GM12878 (cell line): Measurements from ENCODE around the gene KLF4. TPM values are rescaled to one million over a fixed set of nuclear protein-coding genes. Genes with fewer than 3 reads are reported as not detected.

Experiments
- ATAC-seq: fragments of 200-7000 bp; cut with Tn5 transposase; 3 replicates; pipeline ENCODE4 v1.9.1; 2020; ENCODE audit warnings: mild to moderate bottlenecking, moderate library complexity
- BruUV-seq: library from RNA; stranded (reverse); fragments of 400-500 nt; replicated peaks from 2 replicates; lab custom pipeline; 2021; lab: Mats Ljungman, UMichigan
- CTCF ChIA-PET: fragments of 300-600 bp; sonication (Branson Sonifier 250); formaldehyde crosslinking; extraction: SDS; loops from one replicate; lab custom pipeline; 2021; ENCODE audit warnings: inconsistent platforms; lab: Yijun Ruan, JAX
- POLR2A ChIA-PET: fragments of 350-600 bp; formaldehyde crosslinking; extraction: SDS; loops from one replicate; lab custom pipeline; 2021; ENCODE audit warnings: inconsistent platforms; lab: Charles Lee
- RAD21 ChIA-PET: fragments of 300-600 bp; sonication (Branson Sonifier 250); formaldehyde crosslinking; loops from one replicate; lab custom pipeline; 2023; ENCODE audit warnings: antibody characterized with exemption; ENCODE audit not compliant: unreplicated experiment; lab: Charles Lee
- SMC1A ChIA-PET: fragments of 300-600 bp; sonication (Branson Sonifier 250); formaldehyde crosslinking; loops from one replicate; lab custom pipeline; 2023; ENCODE audit not compliant: unreplicated experiment, uncharacterized antibody; lab: Charles Lee
- DNase-seq: peaks from one replicate; pipeline ENCODE4 v3.0.0-alpha.2; 2011; ENCODE audit warnings: low read depth, low spot score
- FAIRE-seq: peaks from 3 replicates; lab custom pipeline; 2011; peaks lifted over from hg19 to GRCh38; lab: Jason Lieb, UNC
- H2AFZ ChIP-seq: 2 replicates; pipeline ENCODE4 v1.6.0; 2011; ENCODE audit warnings: low read depth, low read length, control low read depth; ENCODE audit not compliant: control insufficient read depth
- H3K27ac ChIP-seq: 2 replicates; pipeline ENCODE4 v1.5.1; 2011; ENCODE audit warnings: control low read depth; ENCODE audit not compliant: control insufficient read depth, insufficient read depth
- H3K27me3 ChIP-seq, 2 experiments: replicated peaks in 1 of 2; 2 replicates each; pipeline versions ENCODE4 v1.6.0 to v1.6.1; 2011; ENCODE audit warnings: low read length in 1 of 2; ENCODE audit not compliant: control insufficient read depth in 2 of 2, insufficient read depth in 2 of 2
- H3K36me3 ChIP-seq, 2 experiments: 2 replicates each; pipeline ENCODE4 v1.5.1; 2011; ENCODE audit warnings: low read length in 1 of 2; ENCODE audit not compliant: control insufficient read depth in 2 of 2, insufficient read depth in 2 of 2
- H3K4me1 ChIP-seq: 2 replicates; pipeline ENCODE4 v1.6.1; 2011; ENCODE audit warnings: mild to moderate bottlenecking, low read length, moderate library complexity, mixed read lengths; ENCODE audit not compliant: control insufficient read depth, insufficient read depth
- H3K4me2 ChIP-seq: 2 replicates; pipeline ENCODE4 v1.6.0; 2011; ENCODE audit warnings: control low read depth; ENCODE audit not compliant: control insufficient read depth, insufficient read depth
- H3K4me3 ChIP-seq: fragments of 200-600 bp; sonication (generic); 2 replicates; pipeline ENCODE4 v1.5.1; 2016
- H3K79me2 ChIP-seq: 2 replicates; pipeline ENCODE4 v1.6.0; 2011; ENCODE audit warnings: low read length; ENCODE audit not compliant: control insufficient read depth, insufficient read depth
- H3K9ac ChIP-seq: 2 replicates; pipeline ENCODE4 v1.8.0; 2011; ENCODE audit warnings: low read length, control low read depth, mixed read lengths; ENCODE audit not compliant: control insufficient read depth, insufficient read depth
- H3K9me3 ChIP-seq: replicated peaks from 3 replicates; pipeline ENCODE4 v1.5.1; 2011; ENCODE audit warnings: mild to moderate bottlenecking, low read length; ENCODE audit not compliant: control insufficient read depth, insufficient read depth
- H4K20me1 ChIP-seq: 2 replicates; pipeline ENCODE4 v1.6.0; 2011; ENCODE audit not compliant: control insufficient read depth, insufficient read depth
- CBX5 ChIP-seq: sonication (generic); IDR thresholded peaks from 2 replicates; pipeline ENCODE4 v1.6.1; 2016; ENCODE audit warnings: low read depth, moderate library complexity, mild to moderate bottlenecking, inconsistent platforms
- HDGF ChIP-seq: fragments of 450-650 bp; IDR thresholded peaks from 2 replicates; pipeline ENCODE4 v1.6.1; 2016; ENCODE audit warnings: antibody characterized with exemption
- SMAD1 ChIP-seq: fragments of 450-650 bp; IDR thresholded peaks from 2 replicates; pipeline ENCODE4 v1.6.1; 2018; ENCODE audit warnings: mild to moderate bottlenecking, low read depth; ENCODE audit not compliant: partially characterized antibody
- SPI1 ChIP-seq: IDR thresholded peaks from 2 replicates; pipeline ENCODE4 v1.6.1; 2011; ENCODE audit warnings: low read depth, mild to moderate bottlenecking, low read length, moderate library complexity, borderline replicate concordance; ENCODE audit not compliant: insufficient read depth
- ZBED1 ChIP-seq: IDR thresholded peaks from 2 replicates; pipeline ENCODE4 v1.6.1; 2016; ENCODE audit warnings: borderline replicate concordance
- WGBS: methylation state at CpG from one replicate; pipeline ENCODE4 v1.1.6; 2016; ENCODE audit warnings: low lambda C conversion rate; ENCODE audit not compliant: insufficient replicate concordance, insufficient coverage; ENCODE audit errors: missing lambda C conversion rate; 5-methylcytosine and 5-hydroxymethylcytosine counted together
- in situ Hi-C: fragments of 300-500 bp; cut with MboI; formaldehyde crosslinking; loops from 9 replicates; pipeline ENCODE4 v1.14.3; 2018; ENCODE audit warnings: mixed read lengths
- intact Hi-C: fragments of 100-400 bp; cut with micrococcal nuclease; formaldehyde crosslinking; loops from one replicate; pipeline ENCODE4 v1.14.2; 2022; ENCODE audit not compliant: unreplicated experiment
- polyA plus RNA-seq, 11 experiments: library from polyadenylated mRNA; depleted of rRNA in 4 of 11; unstranded in 6 of 11; stranded (reverse) in 5 of 11; fragments of >200 nt; fragmentation: Nextera tagmentation in 4 of 11; fragmentation: Illumina TruSeq in 1 of 11; extraction: Ambion mirVana in 4 of 11; extraction: Trizol in 1 of 11; gene quantifications; 1 replicate in 1 of 11; 2 replicates in 10 of 11; pipeline versions ENCODE4 v1.2.1 to v1.2.3, GENCODE V29; 2011 to 2016; ENCODE audit warnings: inconsistent platforms in 2 of 11, missing spikeins in 2 of 11, low read depth in 1 of 11
- total RNA-seq, 4 experiments: library from RNA; depleted of rRNA in 3 of 4; stranded (reverse); fragments of >200 nt in 3 of 4; fragmentation: Illumina TruSeq in 1 of 4; extraction: Trizol in 1 of 4; gene quantifications; 2 replicates each; pipeline versions ENCODE4 v1.2.1 to v1.2.3, GENCODE V29; 2013 to 2021
- TF ChIP-seq, protein P1 (sequence below): fragments of 450-650 bp; IDR thresholded peaks from 2 replicates; pipeline ENCODE4 v1.6.1; 2018; ENCODE audit warnings: mild to moderate bottlenecking, low read depth, moderate library complexity; ENCODE audit not compliant: partially characterized antibody
- TF ChIP-seq, protein P2 (sequence below): fragments of 450-650 bp; formaldehyde crosslinking; IDR thresholded peaks from 2 replicates; pipeline ENCODE4 v1.4.0; 2020; ENCODE audit warnings: mild to moderate bottlenecking, moderate library complexity

Gene KLF4
- total and polyA plus RNA-seq, 10 of the 15 experiments (the other 5 are each of a cell fraction or from before 2014, with no cell fraction given) = 0.03 to 0.40 (median 0.10) TPM; not detected in 1

DNA sequence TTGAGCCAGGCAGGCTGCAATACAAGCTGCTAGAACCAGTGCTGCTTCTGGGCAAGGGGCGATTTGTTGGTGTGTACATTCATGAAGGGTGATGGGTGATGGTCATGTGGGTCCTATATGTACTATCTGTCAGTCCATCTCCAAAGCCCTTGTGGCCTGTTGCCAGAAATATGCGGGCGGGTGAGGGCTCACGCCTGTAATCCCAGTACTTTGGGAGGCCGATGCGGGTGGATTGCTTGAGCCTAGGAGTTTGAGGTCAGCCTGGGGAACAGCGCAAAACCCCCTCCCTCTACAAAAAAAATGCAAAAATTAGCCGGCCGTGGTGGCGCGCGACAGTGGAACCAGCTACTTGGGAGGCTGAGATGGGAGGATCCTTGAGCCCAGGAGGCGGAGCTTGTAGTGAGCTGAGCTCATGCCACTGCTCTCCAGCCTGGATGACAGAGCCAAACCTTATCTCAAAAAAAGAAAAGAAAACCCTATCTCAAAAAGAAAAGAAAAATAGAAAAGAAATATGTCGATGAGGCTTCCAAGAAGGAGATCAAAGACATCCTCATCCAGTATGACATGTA, 45.0 kb upstream of the KLF4 start (continued):
- TF ChIP-seq CBX5 = no peak
- TF ChIP-seq, protein P1, sequence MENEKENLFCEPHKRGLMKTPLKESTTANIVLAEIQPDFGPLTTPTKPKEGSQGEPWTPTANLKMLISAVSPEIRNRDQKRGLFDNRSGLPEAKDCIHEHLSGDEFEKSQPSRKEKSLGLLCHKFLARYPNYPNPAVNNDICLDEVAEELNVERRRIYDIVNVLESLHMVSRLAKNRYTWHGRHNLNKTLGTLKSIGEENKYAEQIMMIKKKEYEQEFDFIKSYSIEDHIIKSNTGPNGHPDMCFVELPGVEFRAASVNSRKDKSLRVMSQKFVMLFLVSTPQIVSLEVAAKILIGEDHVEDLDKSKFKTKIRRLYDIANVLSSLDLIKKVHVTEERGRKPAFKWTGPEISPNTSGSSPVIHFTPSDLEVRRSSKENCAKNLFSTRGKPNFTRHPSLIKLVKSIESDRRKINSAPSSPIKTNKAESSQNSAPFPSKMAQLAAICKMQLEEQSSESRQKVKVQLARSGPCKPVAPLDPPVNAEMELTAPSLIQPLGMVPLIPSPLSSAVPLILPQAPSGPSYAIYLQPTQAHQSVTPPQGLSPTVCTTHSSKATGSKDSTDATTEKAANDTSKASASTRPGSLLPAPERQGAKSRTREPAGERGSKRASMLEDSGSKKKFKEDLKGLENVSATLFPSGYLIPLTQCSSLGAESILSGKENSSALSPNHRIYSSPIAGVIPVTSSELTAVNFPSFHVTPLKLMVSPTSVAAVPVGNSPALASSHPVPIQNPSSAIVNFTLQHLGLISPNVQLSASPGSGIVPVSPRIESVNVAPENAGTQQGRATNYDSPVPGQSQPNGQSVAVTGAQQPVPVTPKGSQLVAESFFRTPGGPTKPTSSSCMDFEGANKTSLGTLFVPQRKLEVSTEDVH = no peak
- no peak for TF ChIP-seq HDGF
- TF ChIP-seq SMAD1 = no peak

DNA sequence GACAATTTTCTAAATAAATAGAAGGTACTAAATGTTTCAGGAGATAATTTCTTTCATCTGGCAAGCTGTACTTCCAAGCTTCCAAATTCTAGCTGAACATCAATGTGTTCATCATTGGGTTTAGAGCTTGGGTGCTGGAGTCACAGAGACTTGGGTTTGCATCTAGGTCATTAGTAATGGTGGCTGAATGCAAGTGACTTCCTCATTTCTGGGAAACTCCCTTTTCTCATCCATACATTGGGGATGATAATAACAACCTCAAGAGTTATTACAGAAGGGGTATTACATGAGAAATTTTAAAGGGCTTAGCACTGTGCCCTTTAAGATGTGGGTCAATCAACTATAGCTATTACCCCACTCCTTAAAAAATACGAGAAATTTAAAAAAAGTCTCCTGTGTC, 41.1 kb upstream of the KLF4 start:
- FAIRE-seq (no peak), ATAC-seq (peak; percentile 73), DNase-seq (no peak)
- POLR2A ChIA-PET = interaction anchor here (0.7 kb wide), 1 partner anchor 10 kb away, joined by 4 read pairs; no protein-coding TSS in a partner anchor
- SMC1A ChIA-PET = interaction anchor here (0.9 kb wide), 1 partner anchor 14 kb away, joined by 3 read pairs; no protein-coding TSS in a partner anchor
- RAD21 ChIA-PET = interaction anchor here (0.6 to 0.7 kb wide), 2 partner anchors 17 to 103 kb away, joined by 3 to 4 read pairs; no protein-coding TSS in a partner anchor
- no TSS peak for BruUV-seq
- intact Hi-C loops (no loop called here), in situ Hi-C loops (no loop called here)
- no peak overlapping the region for H3K4me2 ChIP-seq
- H3K36me3 ChIP-seq = no peaks in the 10 kb centered on the region
- CTCF ChIA-PET = interaction anchor here (1.2 kb wide), 1 partner anchor 12 kb away, joined by 3 read pairs; no protein-coding TSS in a partner anchor
- H3K4me3 ChIP-seq = no peak overlapping the region
- H3K27ac ChIP-seq = no peak overlapping the region
- no peaks in the 10 kb centered on the region for H3K27me3 ChIP-seq
- TF ChIP-seq SPI1 = peak; percentile 76; the same call in 1 of the 2 replicates
- TF ChIP-seq, protein P2, sequence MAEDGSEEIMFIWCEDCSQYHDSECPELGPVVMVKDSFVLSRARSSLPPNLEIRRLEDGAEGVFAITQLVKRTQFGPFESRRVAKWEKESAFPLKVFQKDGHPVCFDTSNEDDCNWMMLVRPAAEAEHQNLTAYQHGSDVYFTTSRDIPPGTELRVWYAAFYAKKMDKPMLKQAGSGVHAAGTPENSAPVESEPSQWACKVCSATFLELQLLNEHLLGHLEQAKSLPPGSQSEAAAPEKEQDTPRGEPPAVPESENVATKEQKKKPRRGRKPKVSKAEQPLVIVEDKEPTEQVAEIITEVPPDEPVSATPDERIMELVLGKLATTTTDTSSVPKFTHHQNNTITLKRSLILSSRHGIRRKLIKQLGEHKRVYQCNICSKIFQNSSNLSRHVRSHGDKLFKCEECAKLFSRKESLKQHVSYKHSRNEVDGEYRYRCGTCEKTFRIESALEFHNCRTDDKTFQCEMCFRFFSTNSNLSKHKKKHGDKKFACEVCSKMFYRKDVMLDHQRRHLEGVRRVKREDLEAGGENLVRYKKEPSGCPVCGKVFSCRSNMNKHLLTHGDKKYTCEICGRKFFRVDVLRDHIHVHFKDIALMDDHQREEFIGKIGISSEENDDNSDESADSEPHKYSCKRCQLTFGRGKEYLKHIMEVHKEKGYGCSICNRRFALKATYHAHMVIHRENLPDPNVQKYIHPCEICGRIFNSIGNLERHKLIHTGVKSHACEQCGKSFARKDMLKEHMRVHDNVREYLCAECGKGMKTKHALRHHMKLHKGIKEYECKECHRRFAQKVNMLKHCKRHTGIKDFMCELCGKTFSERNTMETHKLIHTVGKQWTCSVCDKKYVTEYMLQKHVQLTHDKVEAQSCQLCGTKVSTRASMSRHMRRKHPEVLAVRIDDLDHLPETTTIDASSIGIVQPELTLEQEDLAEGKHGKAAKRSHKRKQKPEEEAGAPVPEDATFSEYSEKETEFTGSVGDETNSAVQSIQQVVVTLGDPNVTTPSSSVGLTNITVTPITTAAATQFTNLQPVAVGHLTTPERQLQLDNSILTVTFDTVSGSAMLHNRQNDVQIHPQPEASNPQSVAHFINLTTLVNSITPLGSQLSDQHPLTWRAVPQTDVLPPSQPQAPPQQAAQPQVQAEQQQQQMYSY (CRISPR knock-in tag) = no peak
- TF ChIP-seq, protein P1 = no peak
- TF ChIP-seq ZBED1 = no peak
- H3K4me1 ChIP-seq = no peaks in the 10 kb centered on the region
- H3K79me2 ChIP-seq = no peaks in the 10 kb centered on the region
- H4K20me1 ChIP-seq = no peaks in the 10 kb centered on the region
- WGBS = 50% methylated on average over 1 of the region's 1 CpG
- H2AFZ ChIP-seq = no peak overlapping the region
- H3K9ac ChIP-seq = no peak overlapping the region
- no peaks in the 10 kb centered on the region for H3K9me3 ChIP-seq
